ENCODE measurements around the gene CRYBB3. TPM values are rescaled to one million over a fixed set of nuclear protein-coding genes. Genes with fewer than 3 reads are reported as not detected.
A peak's percentile ranks its signal among the peaks of the same experiment; 100 is the strongest.

Gene CRYBB3
- 0.31 TPM for polyA plus RNA-seq (2013, experiment 1 of 2)
- 0.22 TPM for polyA plus RNA-seq (2013, experiment 2 of 2)

GRCh38 chr22:25199731-25200520 lies at the start of gene CRYBB3:
TSS of gene CRYBB3 (plus strand) at chr22:25199858. CDS start at chr22:25201397, 1,539 bp downstream.
- Histone ChIP-seq H3K56ac (ENCODE audit: low read length) (no peak within 1 kb of the TSS), H3K4ac (ENCODE audit: low read depth, low read length) (no peak within 1 kb of the TSS), H2BK15ac (replicated peaks; ENCODE audit: low read depth) (no peak within 1 kb of the TSS), H3K79me1 (ENCODE audit: low read length) (no peaks in the 10 kb centered on the region), H4K8ac (ENCODE audit: low read depth, low read length) (no peak within 1 kb of the TSS), H3K23ac (ENCODE audit: low read length) (no peak within 1 kb of the TSS), H3K18ac (ENCODE audit: low read length) (no peak within 1 kb of the TSS), H3K79me2 (ENCODE audit: control insufficient read depth, insufficient read depth, low read length) (no peaks in the 10 kb centered on the region), H3K27ac (ENCODE audit: low read depth, low read length) (no peak within 1 kb of the TSS), H3K4me1 (ENCODE audit: control insufficient read depth, low read depth, low read length) (no peaks in the 10 kb centered on the region), H3K9ac (ENCODE audit: low read length) (no peak within 1 kb of the TSS), H2BK120ac (ENCODE audit: low read depth, low read length) (no peak within 1 kb of the TSS), H2BK5ac (ENCODE audit: low read length) (no peak within 1 kb of the TSS), H3K4me3 (ENCODE audit: low read length) (no peak within 1 kb of the TSS), H3K36me3 (ENCODE audit: control insufficient read depth, insufficient read depth, low read length) (no peaks in the 10 kb centered on the region), H3K4me2 (ENCODE audit: low read length) (no peak within 1 kb of the TSS), H3K27me3 (ENCODE audit: insufficient read depth, low read length, poor library complexity) (no peaks in the 10 kb centered on the region), H2AK5ac (ENCODE audit: low read length) (no peak within 1 kb of the TSS), H4K5ac (ENCODE audit: low read length) (no peak within 1 kb of the TSS)
- WGBS (ENCODE audit: extremely low coverage, insufficient coverage, low lambda C conversion rate) = no CpG with 5 or more reads among the region's 17 CpGs
- no peak for DNase-seq

- Histone ChIP-seq H3K56ac (ENCODE audit: low read length) (no peak overlapping the region), H2AK5ac (ENCODE audit: low read length) (no peak overlapping the region), H3K79me2 (ENCODE audit: control insufficient read depth, insufficient read depth, low read length) (no peaks in the 10 kb centered on the region), H3K27ac (ENCODE audit: low read depth, low read length) (no peak overlapping the region), H3K9ac (ENCODE audit: low read length) (no peak overlapping the region), H3K27me3 (ENCODE audit: insufficient read depth, low read length, poor library complexity) (no peaks in the 10 kb centered on the region), H3K18ac (ENCODE audit: low read length) (no peak overlapping the region), H3K23ac (ENCODE audit: low read length) (no peak overlapping the region), H4K5ac (ENCODE audit: low read length) (no peak overlapping the region), H3K36me3 (ENCODE audit: control insufficient read depth, insufficient read depth, low read length) (no peaks in the 10 kb centered on the region), H4K8ac (ENCODE audit: low read depth, low read length) (no peak overlapping the region), H2BK120ac (ENCODE audit: low read depth, low read length) (no peak overlapping the region), H2BK15ac (replicated peaks; ENCODE audit: low read depth) (no peak overlapping the region), H3K4me3 (ENCODE audit: low read length) (no peak overlapping the region), H3K79me1 (ENCODE audit: low read length) (peaks cover 3% of the 10 kb centered on the region), H3K4me2 (ENCODE audit: low read length) (no peak overlapping the region), H2BK5ac (ENCODE audit: low read length) (no peak overlapping the region), H3K4me1 (ENCODE audit: control insufficient read depth, low read depth, low read length) (peaks cover 3% of the 10 kb centered on the region), H3K4ac (ENCODE audit: low read depth, low read length) (no peak overlapping the region)
- WGBS (ENCODE audit: extremely low coverage, insufficient coverage, low lambda C conversion rate) = no CpG with 5 or more reads among the region's 8 CpGs
- DNase-seq = peak; percentile 55
Measured at GRCh38 chr22:25153961-25154666, 45.5 kb upstream of the CRYBB3 start.

- no CpG with 5 or more reads among the region's 2 CpGs for WGBS (ENCODE audit: extremely low coverage, insufficient coverage, low lambda C conversion rate)
- no peak overlapping the region for H3K56ac ChIP-seq (ENCODE audit: low read length)
- no peaks in the 10 kb centered on the region for H3K27me3 ChIP-seq (ENCODE audit: insufficient read depth, low read length, poor library complexity)
- no peak overlapping the region for H3K4me2 ChIP-seq (ENCODE audit: low read length)
- peaks cover 3% of the 10 kb centered on the region for H3K79me1 ChIP-seq (ENCODE audit: low read length)
- no peak overlapping the region for H3K9ac ChIP-seq (ENCODE audit: low read length)
- H3K36me3 ChIP-seq (ENCODE audit: control insufficient read depth, insufficient read depth, low read length) = no peaks in the 10 kb centered on the region
- H2BK5ac ChIP-seq (ENCODE audit: low read length) = no peak overlapping the region
- no peak overlapping the region for H2AK5ac ChIP-seq (ENCODE audit: low read length)
- peaks cover 3% of the 10 kb centered on the region for H3K4me1 ChIP-seq (ENCODE audit: control insufficient read depth, low read depth, low read length)
- no peak overlapping the region for H2BK15ac ChIP-seq (replicated peaks; ENCODE audit: low read depth)
- H4K5ac ChIP-seq (ENCODE audit: low read length) = no peak overlapping the region
- DNase-seq = no peak
- no peaks in the 10 kb centered on the region for H3K79me2 ChIP-seq (ENCODE audit: control insufficient read depth, insufficient read depth, low read length)
- no peak overlapping the region for H3K4me3 ChIP-seq (ENCODE audit: low read length)
- no peak overlapping the region for H3K23ac ChIP-seq (ENCODE audit: low read length)
- H4K8ac ChIP-seq (ENCODE audit: low read depth, low read length) = no peak overlapping the region
- H3K27ac ChIP-seq (ENCODE audit: low read depth, low read length) = no peak overlapping the region
- no peak overlapping the region for H2BK120ac ChIP-seq (ENCODE audit: low read depth, low read length)
- no peak overlapping the region for H3K18ac ChIP-seq (ENCODE audit: low read length)
- H3K4ac ChIP-seq (ENCODE audit: low read depth, low read length) = no peak overlapping the region
Measured at GRCh38 chr22:25154667-25154999, 45.0 kb upstream of the CRYBB3 start.

DNA sequence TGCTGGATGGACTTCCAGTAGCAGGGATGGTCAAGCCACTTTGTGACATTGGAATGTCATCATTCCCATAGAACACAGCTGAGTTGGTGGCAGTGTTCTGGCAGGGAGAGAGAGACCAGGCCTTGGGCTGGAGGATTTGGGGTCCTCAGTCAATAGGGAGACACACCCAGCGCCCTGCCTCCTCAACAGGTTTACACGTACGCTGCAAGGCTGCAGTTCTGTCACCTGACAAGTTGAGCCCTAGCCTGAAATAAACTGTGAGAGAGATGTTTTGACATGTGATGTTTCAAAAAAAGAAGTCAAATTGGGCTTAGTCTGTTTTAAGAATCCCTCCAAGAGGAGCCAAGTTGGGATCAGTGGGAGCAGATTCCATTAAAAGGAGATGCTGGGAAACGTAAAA lies 42.9 kb upstream of the CRYBB3 start:
- Histone ChIP-seq H3K79me2 (ENCODE audit: control insufficient read depth, insufficient read depth, low read length) (no peaks in the 10 kb centered on the region), H3K79me1 (ENCODE audit: low read length) (peaks cover 3% of the 10 kb centered on the region), H3K27ac (ENCODE audit: low read depth, low read length) (no peak overlapping the region), H2AK5ac (ENCODE audit: low read length) (no peak overlapping the region), H3K23ac (ENCODE audit: low read length) (no peak overlapping the region), H3K36me3 (ENCODE audit: control insufficient read depth, insufficient read depth, low read length) (no peaks in the 10 kb centered on the region), H2BK15ac (replicated peaks; ENCODE audit: low read depth) (no peak overlapping the region), H3K4me1 (ENCODE audit: control insufficient read depth, low read depth, low read length) (peaks cover 3% of the 10 kb centered on the region), H3K18ac (ENCODE audit: low read length) (no peak overlapping the region), H3K56ac (ENCODE audit: low read length) (no peak overlapping the region), H3K4ac (ENCODE audit: low read depth, low read length) (no peak overlapping the region), H4K8ac (ENCODE audit: low read depth, low read length) (no peak overlapping the region), H2BK5ac (ENCODE audit: low read length) (no peak overlapping the region), H3K4me3 (ENCODE audit: low read length) (no peak overlapping the region), H4K5ac (ENCODE audit: low read length) (no peak overlapping the region), H3K27me3 (ENCODE audit: insufficient read depth, low read length, poor library complexity) (no peaks in the 10 kb centered on the region), H3K9ac (ENCODE audit: low read length) (no peak overlapping the region), H2BK120ac (ENCODE audit: low read depth, low read length) (no peak overlapping the region), H3K4me2 (ENCODE audit: low read length) (no peak overlapping the region)
- WGBS (ENCODE audit: extremely low coverage, insufficient coverage, low lambda C conversion rate) = no CpG with 5 or more reads among the region's 4 CpGs
- DNase-seq = no peak

- H2BK5ac ChIP-seq (ENCODE audit: low read length) = no peak overlapping the region
- H3K79me2 ChIP-seq (ENCODE audit: control insufficient read depth, insufficient read depth, low read length) = no peaks in the 10 kb centered on the region
- H3K27me3 ChIP-seq (ENCODE audit: insufficient read depth, low read length, poor library complexity) = no peaks in the 10 kb centered on the region
- H3K9ac ChIP-seq (ENCODE audit: low read length) = no peak overlapping the region
- H3K4me2 ChIP-seq (ENCODE audit: low read length) = no peak overlapping the region
- DNase-seq = peak; percentile 25
- no peak overlapping the region for H3K4me3 ChIP-seq (ENCODE audit: low read length)
- H2BK15ac ChIP-seq (replicated peaks; ENCODE audit: low read depth) = no peak overlapping the region
- no peak overlapping the region for H3K18ac ChIP-seq (ENCODE audit: low read length)
- H3K23ac ChIP-seq (ENCODE audit: low read length) = no peak overlapping the region
- H4K8ac ChIP-seq (ENCODE audit: low read depth, low read length) = no peak overlapping the region
- no peak overlapping the region for H2BK120ac ChIP-seq (ENCODE audit: low read depth, low read length)
- WGBS (ENCODE audit: extremely low coverage, insufficient coverage, low lambda C conversion rate) = no CpG with 5 or more reads among the region's 10 CpGs
- H3K36me3 ChIP-seq (ENCODE audit: control insufficient read depth, insufficient read depth, low read length) = no peaks in the 10 kb centered on the region
- H3K27ac ChIP-seq (ENCODE audit: low read depth, low read length) = no peak overlapping the region
- H2AK5ac ChIP-seq (ENCODE audit: low read length) = no peak overlapping the region
- no peak overlapping the region for H3K56ac ChIP-seq (ENCODE audit: low read length)
- no peak overlapping the region for H4K5ac ChIP-seq (ENCODE audit: low read length)
- no peak overlapping the region for H3K4ac ChIP-seq (ENCODE audit: low read depth, low read length)
- peaks cover 3% of the 10 kb centered on the region for H3K4me1 ChIP-seq (ENCODE audit: control insufficient read depth, low read depth, low read length)
- H3K79me1 ChIP-seq (ENCODE audit: low read length) = peaks cover 3% of the 10 kb centered on the region
Measured at GRCh38 chr22:25159028-25159427, 40.6 kb upstream of the CRYBB3 start.
